ENCODE data around the gene ZNF423.
"Not testable (repeated sequence)": the region's sequence is repeated elsewhere in the genome, so short reads cannot be mapped to it uniquely, and the experiment has no call there.

The ZNF423 gene

DNA sequence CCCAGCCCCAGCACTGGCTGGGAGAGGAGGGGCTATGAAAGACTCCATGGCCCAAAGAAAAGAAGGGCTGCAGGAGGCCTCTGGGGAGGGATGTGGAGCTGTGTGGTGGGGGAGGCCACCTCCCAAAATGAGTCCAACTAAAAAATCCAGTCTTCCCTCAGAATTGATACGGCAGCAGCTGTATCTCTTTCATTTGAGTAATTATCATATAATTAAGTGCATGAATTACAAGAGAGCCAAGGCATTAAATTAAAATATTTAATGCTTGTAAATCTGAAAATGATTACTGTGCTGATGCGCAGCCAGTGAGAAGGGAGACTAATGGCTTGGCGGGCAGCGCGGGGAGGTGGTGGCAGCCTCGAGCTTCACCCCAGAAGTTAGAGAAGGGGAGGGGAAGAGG is 289.5 kb downstream of the ZNF423 start:
- no peak for DNase-seq (ENCODE audit: extremely low read depth in 1 of 2, low read depth in 1 of 2)

DNA sequence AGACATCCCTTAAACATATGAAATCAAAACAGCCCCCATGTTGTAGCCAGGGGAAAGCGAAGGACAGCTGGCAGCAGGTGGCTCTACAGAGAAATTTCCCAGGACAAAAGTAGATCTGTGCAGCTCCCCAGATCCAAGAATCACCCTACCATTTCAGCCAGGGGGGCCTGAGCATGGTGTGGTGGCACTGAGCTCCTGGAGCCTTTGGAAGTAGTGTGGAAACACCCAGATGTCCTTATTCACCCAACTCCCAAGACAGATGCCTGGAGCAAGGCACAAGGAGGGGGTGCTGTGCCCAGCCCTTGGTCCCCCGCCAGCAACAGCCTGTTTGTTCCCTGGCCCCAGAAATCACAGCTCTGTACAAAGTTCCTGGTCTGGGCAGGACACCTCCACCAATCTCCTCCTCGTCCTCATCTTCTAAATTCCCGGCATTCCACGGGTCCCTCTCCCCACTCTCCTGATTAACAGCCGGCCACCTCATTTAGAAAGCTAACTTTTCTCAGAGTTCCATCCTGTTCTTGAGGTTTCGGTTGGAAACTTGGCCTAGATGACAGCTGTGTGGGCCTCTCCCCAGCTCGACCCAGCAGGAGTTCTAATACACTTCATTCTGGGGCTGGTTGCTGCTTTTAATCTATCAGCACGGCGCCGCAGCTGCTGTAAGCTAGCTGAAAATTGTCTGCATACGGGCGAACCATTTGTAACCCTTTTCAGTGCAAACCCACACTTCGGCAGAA is 291.2 kb downstream of the ZNF423 start:
- no peak for DNase-seq (ENCODE audit: extremely low read depth in 1 of 2, low read depth in 1 of 2)

DNA sequence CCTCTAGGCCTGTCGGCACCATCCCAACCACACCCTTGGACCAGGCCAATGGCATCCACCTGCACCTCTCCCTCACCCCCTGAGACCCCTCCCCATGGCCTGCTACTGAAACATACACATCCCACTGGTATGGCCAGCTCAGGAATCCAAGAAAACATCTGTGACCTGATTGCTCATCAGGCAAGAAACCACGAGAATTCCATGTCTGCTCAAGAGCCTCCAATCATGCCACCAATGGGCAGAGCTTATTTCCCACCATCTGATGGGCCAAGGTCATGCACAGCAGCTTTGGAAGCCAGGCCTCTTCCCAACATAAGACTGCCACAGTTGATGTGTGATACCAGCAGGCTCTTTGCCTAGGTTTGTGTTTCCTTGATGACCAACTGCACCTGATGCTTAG is 292.2 kb downstream of the ZNF423 start:
- no peak for DNase-seq (ENCODE audit: extremely low read depth in 1 of 2, low read depth in 1 of 2)

DNA sequence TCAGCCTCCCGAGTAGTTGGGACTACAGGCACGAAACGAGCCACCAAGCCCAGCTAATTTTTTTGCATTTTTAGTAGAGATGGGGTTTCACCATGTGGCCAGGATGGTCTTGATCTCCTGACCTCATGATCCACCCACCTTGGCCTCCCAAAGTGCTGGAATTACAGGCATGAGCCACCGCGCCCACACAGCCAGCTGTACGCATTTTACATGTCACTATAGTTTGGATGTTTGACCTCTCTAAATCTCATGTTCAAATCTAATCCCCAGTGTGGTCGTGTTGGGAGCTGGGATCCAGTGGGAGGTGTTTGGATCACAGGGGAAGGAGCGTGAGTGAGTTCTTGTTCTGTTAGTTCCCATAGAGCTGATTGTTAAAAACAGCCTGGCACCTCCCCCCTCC is 293.0 kb downstream of the ZNF423 start:
- DNase-seq (ENCODE audit: extremely low read depth in 1 of 2, low read depth in 1 of 2): not testable (repeated sequence)

DNA sequence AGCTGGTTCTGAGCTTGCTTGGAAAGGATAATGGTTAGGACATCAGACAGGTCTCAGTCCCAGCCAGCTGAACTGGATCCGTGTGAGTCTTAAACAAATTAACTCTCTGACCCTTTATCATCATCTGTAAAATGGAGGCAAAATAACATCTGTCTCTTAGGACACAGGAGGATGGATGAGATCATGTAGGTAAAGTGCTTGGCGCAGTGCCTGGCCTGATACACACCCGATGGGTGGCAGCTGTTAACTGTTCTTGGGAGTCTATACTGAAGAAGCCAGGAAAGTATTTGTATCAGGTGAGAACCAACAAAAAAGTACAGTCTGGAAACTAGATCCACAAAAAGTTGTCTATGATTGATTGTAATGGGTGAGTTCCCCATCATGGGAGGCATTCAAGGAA is 293.7 kb downstream of the ZNF423 start:
- no peak for DNase-seq (ENCODE audit: extremely low read depth in 1 of 2, low read depth in 1 of 2)

DNA sequence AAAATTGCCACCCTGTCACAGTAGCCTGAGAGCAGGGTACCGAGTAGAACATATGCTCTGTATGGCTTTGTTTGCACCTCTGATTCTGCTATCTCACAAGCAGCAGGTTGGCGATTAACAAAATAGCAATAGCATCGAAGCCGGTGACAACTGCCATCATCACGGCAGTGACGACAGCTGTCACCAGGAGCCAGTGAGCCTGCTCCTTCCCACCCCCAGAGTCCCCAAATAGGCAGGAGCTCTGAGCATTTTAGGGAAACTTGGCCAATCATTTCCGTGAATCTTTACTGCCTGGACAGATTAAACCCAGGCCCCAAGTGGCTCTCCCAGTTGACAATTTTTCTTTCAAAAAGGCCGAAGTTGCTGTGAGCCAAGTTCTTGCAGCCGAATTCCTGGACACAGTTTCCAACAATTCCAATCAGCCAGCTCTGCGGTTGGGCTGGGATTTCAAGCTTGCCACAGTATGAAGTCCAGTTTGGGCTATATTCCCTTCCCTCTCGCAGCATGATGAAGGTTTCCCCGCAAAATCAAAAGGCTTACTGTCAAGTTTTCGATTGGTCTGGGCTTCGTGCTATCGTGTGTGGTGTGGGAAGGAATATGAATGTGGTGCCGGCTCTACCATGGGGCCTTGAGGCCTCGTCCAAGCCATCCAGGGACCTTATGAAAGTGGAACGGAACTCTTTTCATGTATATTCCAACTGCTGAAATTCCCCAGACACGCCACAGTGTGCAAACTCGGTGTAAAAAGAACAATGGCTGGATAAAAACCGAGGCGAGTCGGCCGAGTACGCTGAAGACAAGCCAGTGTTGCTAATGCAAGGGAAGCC is 295.7 kb downstream of the ZNF423 start:
- no peak for DNase-seq (ENCODE audit: extremely low read depth in 1 of 2, low read depth in 1 of 2)

DNA sequence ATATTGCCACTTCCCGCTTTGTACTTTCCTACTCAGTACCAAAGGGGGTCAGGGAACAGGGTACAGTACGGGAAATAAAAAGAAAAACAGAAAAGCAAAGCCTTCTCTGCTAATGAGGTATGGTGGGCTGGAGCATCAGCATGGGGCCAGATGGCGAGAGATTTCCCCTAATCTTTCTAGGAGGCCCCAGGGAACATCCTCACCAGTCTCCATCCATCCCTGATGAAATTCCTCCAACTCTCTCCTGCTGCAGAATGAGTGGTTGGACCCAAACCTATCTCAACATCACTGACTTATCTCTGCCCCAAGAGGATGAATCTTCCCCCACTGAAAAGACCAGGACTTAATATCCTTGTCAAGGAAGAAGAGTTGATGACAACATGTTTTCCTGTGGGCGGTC is 296.7 kb downstream of the ZNF423 start:
- DNase-seq (ENCODE audit: extremely low read depth in 1 of 2, low read depth in 1 of 2): no peak

DNA sequence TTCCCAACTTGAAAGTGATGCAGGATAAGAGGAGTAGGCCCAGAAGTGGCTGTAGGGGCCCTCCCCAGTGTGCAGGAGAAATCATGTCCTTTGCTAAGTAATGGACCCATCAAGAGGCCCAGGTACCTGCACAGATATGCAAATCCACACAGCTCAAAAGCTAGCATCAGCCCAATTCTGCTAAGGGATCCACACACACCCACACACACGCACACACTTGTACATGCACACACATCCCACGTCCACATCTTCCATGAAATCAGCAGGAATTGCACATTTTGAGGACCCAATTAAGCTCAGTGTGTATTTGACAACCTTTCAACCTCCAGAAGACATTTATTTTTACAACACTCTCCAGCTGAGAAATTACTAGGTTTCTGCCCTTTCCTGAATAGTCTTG is 297.5 kb downstream of the ZNF423 start:
- no peak for DNase-seq (ENCODE audit: extremely low read depth in 1 of 2, low read depth in 1 of 2)

DNA sequence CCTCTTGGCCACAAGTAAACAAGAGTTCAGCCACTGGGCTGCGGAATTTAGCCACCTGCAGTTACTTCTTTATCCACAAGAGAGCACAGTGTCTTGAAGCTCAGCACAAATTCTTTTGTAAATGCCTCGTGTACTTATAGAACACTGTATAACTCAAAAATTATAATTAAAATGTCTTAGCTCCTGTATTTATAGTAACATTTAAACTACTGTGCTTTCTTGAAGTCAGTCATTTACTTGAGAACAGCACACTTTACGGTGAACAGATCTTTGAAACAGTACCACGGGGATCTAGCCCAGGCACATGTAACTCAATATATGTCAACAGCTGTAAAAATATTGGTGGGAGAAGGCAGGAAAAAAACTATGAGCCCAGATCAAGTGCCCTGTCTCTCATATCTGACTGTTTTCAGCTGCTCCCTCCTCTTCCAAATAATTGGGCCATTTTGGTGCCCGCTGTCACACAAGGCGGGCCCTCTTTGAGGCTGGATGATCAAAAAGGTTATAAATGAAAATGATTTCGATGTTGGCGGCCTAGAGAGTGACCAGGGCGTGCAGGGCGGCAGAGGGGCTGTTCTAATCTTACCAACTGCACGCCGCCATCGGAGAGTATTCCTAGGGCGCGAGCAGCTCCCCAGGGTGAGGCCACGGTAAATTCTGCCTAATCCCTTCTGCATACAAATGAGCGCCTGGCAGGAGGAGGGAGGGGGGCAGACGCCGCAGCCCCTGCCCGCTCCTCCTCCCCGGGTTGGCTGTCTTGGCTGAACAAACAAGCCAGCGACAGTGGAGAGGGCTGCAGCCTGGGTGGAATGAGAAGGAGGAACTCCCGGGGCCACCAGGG is 299.1 kb downstream of the ZNF423 start:
- DNase-seq (ENCODE audit: extremely low read depth in 1 of 2, low read depth in 1 of 2): no peak

DNA sequence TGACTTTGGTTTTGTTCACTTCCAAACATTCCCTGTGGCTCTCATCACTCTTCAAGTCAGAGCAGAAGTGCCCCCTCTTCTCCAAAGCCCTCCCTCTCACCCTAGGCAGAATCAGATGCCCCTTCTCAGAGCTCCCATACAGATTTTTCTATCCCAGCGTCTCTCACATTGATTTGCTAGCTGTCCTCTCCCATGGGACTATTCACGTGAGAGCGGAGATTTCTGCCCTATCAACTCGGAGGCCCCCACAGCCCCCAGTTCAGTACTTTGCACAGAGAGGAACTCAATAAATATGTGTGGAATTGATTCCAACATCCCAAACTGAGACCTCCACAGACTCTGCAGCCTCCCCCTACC is 299.7 kb downstream of the ZNF423 start:
- DNase-seq (ENCODE audit: extremely low read depth in 1 of 2, low read depth in 1 of 2): no peak

DNA sequence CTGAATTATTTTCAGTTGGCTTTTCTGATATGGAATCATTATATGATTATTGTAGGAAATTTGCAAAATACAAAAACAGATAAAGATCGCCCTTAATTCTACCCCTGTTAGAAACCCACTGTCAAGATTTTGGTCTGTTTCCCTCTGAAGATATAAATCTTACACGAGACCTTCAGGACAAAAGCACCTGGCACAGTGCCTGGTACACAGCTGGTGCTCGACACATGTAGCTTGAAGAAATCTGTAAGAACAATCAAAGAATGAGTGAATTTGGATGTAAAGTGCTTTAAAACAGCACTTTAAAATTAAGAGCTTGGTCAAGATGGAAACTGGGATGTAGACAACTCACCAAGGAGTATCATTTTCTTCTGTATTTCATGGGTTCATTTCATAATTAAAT is 301.2 kb downstream of the ZNF423 start:
- DNase-seq (ENCODE audit: extremely low read depth in 1 of 2, low read depth in 1 of 2): no peak

DNA sequence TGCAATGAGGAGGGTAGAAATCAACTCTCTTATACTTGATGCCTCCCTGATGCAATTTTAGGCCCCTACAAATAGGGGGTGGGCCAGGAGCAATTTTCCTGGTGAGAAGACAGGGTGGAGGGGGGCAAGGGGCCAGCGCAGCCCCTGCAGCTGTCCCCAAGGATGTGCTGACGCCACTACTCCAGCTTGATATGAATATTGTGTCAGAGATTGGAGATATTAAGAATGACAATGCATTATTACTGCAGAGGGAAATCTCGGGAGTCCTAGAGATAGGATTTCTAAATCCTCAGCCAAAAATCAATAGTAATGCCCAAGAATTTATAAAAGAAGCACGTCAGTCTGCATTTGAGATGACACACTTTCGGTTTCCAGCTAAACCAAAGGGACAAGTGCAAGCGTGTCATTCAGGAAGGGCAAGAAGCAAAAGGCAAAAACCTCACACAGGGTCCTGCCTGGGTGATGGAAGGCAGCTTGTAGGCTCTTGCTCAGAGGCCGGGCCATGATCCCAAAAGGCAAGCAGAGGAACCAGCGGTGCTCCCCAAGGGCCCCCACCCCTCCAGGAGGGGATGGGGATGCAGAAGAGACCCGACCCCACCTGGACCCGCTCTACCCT is 303.5 kb downstream of the ZNF423 start:
- no peak for DNase-seq (ENCODE audit: extremely low read depth in 1 of 2, low read depth in 1 of 2)

DNA sequence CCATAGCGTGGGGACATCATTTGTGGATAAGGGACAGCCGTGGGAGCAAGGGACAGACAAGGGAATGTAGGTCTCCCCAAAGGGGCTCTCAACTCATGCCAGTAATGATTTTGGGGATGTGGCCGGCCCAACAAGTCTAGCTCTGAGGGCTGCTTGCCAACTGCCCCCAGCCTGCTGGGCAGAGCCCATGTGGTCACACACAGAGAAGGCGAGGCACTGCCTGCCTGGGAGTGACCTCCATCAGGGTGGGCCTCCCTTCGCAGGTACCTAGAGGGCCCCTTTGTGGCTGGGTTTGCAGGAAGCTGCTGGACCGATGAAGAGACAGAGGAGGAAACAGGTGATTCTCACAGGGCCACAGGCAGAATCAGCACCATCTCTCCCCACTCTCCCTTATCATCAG is 305.2 kb downstream of the ZNF423 start:
- no peak for DNase-seq (ENCODE audit: extremely low read depth in 1 of 2, low read depth in 1 of 2)

DNA sequence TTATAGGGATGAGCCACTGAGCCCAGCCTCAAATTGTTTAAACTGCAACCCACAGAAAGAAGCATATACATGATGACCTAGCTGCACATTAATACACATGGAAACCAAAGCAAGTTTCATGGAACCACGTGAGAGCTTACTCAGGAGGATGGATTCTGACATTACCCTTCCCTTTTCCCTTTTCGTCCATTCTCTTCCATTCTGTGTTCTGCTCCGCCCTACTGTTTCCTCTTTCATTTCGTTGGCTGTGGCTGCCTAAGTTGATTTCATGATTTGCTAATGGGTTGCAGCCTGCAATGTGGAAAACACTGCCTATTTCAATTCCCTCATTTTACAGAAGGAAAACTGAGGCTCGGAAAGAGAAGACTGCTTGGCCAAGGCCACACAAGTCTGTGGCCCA is 305.8 kb downstream of the ZNF423 start:
- no peak for DNase-seq (ENCODE audit: extremely low read depth in 1 of 2, low read depth in 1 of 2)

DNA sequence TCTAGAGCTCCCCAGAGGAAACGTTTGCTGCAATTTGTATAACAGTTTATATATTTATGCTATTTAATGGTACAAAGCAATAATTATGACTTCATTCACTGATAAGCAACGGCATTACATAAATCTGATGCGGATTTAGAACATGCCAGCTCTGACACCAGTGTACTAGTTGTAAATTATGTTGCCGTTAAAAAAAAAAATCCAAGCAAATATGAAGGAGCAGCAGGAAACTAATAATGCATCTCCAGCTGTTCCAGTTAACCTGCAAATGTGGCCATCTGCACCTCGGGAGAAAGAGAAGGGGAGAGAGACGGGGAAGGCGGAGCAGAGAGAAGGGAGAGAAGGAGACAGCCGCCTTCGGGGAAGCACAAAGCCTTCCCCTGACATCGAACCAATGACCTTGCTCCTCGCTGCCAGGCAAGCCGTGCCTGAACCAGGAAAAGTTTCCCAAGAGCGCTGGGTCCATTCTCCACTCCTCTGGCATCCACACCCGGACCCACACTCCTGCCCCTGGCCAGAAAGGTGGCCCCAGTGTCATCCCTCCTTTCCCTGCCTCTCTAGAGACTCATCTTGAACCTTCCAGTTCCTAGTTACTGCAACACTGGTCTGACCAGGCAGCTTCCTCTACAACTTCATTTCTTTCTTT is 307.5 kb downstream of the ZNF423 start:
- no peak for DNase-seq (ENCODE audit: extremely low read depth in 1 of 2, low read depth in 1 of 2)

DNA sequence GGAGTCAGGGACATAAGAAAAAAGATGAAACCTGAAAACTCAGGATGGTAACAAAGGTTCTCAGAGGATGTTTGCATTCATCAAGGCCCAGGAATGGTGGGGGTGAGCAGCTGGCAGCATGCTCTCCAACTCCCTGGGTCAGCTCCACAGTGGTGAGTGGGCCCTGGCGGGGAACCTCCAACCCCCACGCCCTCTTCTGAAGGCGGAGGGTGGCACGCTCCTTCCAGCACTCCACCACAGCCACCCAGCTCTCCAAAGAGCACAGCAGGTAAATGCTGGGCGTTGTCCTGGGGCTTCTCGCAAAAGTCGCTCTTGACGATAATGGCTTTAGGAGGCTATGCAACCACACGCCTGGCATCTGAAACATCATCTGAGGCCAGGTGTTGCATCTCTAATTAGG is 308.5 kb downstream of the ZNF423 start:
- DNase-seq (ENCODE audit: extremely low read depth in 1 of 2, low read depth in 1 of 2): no peak

DNA sequence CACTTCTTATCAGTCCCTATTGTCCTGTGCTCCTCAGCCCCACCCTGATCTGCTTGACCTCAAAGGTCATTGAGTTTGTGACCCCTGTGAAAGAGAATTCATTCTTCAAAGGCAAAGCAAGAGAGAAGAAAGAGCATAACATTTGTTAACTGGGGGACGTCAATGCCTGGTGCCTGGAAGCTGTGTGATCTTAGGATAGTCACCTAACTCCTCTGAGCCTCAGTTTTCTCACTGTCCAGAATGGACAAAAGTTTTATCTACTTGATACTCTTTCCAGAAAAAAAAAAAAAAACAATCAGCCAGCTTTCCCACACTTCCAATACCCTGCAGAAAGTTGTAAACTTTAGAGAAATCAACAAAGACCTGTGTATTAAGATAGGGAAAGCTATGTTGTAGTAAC is 309.2 kb downstream of the ZNF423 start:
- no peak for DNase-seq (ENCODE audit: extremely low read depth in 1 of 2, low read depth in 1 of 2)

DNA sequence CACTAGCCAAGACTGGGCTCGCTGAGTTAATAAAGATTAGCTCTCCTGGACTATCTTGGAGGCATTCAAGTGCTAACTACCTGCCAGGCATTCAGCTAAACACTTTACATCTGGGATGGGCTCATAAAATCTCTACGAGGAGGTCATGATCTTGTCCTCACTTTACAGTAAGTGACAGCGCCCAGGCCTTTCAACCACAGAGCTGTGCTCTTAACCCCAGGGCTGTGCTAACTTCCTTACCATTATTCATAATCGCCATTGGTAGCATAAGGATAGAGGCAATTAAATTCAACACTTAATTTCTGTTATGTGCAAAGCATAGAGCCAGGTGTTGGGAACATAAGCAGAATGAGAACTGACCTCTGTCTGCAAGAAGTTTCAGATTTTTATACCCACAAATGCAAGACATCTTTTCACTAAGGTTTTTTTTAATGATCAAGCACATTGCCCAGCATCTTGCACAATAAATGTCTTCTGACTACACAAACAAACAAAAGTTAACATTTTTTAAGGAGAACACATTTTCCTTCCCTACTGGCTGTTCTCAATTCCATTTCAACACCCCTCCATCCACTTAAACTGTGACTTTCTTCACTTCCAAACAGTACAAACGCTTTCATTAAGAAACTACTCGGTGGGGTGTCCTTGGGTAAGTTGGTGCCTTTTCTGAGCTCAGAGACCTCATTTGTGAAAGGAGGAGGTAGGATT is 310.0 kb downstream of the ZNF423 start:
- DNase-seq (ENCODE audit: extremely low read depth in 1 of 2, low read depth in 1 of 2): no peak

DNA sequence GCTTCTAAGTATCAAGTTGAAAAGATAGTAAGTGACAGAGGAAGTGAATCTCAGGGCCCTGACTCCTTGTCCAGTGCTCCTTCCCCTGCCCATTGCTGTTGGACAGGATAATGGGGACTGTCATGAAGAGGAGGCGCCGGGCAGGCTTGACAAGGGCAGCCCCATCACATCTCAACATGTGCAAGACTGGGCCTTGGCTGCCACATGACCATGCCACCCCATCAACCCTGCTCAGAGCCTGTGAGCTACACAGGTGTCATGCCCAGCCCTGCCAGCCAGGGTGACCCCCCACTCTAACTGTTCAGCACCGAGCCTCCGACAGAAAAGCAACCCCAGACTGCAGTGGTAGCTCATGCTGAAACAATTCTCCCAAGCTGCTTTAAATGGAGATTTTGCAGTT is 310.7 kb downstream of the ZNF423 start:
- no peak for DNase-seq (ENCODE audit: extremely low read depth in 1 of 2, low read depth in 1 of 2)

DNA sequence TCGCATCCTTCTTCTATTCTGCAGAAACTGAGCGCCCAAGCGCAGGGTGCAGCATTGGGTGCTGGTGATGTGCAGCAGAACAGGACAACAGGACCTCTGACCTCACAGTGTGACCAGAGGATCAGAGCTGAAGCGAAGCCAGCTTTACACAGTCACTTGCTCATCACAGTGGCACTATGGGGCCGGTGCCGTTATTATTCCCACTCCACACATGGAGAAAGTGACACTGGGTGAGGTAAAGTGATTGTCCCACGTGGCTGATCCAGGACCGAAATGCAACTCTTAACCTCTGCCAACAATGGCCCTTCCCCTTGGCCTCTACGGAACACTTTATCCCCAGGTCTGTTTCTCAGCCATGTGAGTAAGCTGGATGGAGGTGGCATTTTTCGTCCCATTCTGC is 311.1 kb downstream of the ZNF423 start:
- DNase-seq (ENCODE audit: extremely low read depth in 1 of 2, low read depth in 1 of 2): no peak
